Coronary artery (tissue), 2 donors: ENCODE measurements around the gene AKAP13.

Source experiments
- DNase-seq: peaks from one replicate; pipeline ENCODE4 v3.0.0-alpha.2; 2017; ENCODE audit warnings: low spot score
- H3K27ac ChIP-seq, 2 donors: fragments of 200-600 bp; sonication (generic); one replicate each; pipeline ENCODE4 v1.5.1; 2016 to 2019
- H3K4me3 ChIP-seq: fragments of 200-600 bp; sonication (generic); 2 replicates; pipeline ENCODE4 v1.5.1; 2016; ENCODE audit warnings: mild to moderate bottlenecking, moderate library complexity
- CTCF ChIP-seq: fragments of 200-600 bp; sonication (generic); IDR thresholded peaks from one replicate; pipeline ENCODE4 v1.5.1; 2019; ENCODE audit warnings: antibody characterized with exemption

AKAP13 gene

GRCh38 chr15:85741021-85741421, 360.6 kb downstream of the AKAP13 start:
- no peak for DNase-seq
- TF ChIP-seq CTCF, result no peak
- Histone ChIP-seq H3K4me3 (no peak overlapping the region), H3K27ac (no peak overlapping the region)

DNA sequence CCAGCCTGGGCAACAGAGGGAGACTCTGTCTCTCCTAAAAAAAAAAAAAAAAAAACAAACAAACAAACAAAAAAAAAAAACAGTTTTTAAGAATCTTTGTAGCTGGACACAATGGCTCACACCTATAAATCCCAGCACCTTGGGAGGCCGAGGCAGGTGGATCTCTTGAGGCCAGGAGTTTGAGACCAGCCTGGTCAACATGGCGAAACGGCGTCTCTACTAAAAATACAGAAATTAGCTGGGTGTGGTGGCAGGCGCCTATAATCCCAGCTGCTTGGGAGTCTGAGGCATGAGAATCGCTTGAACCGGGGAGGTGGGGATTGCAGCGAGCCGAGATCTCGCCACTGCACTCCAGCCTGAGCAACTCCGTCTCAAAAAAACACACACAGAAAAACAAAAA, 361.3 kb downstream of the AKAP13 start:
- no peak for TF ChIP-seq CTCF
- Histone ChIP-seq H3K4me3 (no peak overlapping the region), H3K27ac (no peak overlapping the region)
- DNase-seq, result no peak

GRCh38 chr15:85742186-85742821, 361.9 kb downstream of the AKAP13 start:
- TF ChIP-seq CTCF, result no peak
- DNase-seq, result no peak
- H3K4me3 ChIP-seq, result no peak overlapping the region
- H3K27ac ChIP-seq, result no peak overlapping the region

GRCh38 chr15:85743392-85744055, 363.1 kb downstream of the AKAP13 start:
- no peak for DNase-seq
- Histone ChIP-seq H3K4me3 (no peak overlapping the region), H3K27ac (no peak overlapping the region)
- TF ChIP-seq CTCF, result no peak

DNA sequence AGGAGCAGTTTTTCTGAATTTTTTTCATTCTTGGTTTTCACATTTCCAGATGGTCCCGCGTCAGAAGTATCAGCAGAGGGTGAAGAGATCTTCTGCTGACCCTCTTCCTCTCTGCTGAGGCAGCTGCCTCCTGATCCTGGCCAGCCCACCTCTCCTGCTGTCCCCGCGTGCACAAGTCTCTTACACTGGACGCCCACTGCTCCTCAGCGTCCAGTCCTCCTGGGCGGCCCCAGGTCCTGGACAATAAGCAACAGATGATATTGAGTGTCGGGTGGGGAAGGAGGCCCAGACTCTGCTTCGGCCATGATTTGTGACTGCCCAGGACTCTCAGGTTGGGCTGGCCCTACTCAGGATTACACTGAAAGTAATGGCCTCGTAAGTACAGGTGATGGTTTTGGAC, 364.2 kb downstream of the AKAP13 start:
- no peak overlapping the region for H3K4me3 ChIP-seq
- no peak for DNase-seq
- H3K27ac ChIP-seq, result no peak overlapping the region
- TF ChIP-seq CTCF, result no peak

DNA sequence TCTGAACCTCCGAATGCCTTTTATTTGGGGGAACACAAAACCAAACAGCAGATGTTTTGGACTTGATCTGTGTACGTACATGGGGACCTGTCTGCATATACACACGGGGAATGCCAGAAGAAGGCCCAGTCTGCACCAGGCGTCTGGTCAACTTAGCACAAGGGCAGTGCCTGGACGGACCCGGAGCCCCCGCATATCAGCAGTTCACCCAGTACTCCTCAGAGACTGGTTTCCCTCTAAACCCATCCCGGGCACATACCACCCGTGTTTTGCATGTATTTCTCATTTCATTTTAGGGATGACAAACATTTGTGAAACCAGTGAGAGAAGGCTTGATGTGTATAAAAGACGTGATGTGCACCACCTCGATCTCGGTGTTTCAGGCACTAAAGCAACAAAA, 364.6 kb downstream of the AKAP13 start:
- peak; percentile 68 for DNase-seq
- no peak for TF ChIP-seq CTCF
- no peak overlapping the region for H3K27ac ChIP-seq

GRCh38 chr15:85745525-85746150, 365.2 kb downstream of the AKAP13 start:
- peak; percentile 72 for DNase-seq
- Histone ChIP-seq H3K4me3 (no peak overlapping the region), H3K27ac (no peak overlapping the region)
- no peak for TF ChIP-seq CTCF

More for the DNA sequence above, 364.6 kb downstream of the AKAP13 start:
- no peak overlapping the region for H3K4me3 ChIP-seq
